Measurements from ENCODE around the gene RETREG1.

Gene RETREG1

GRCh38 chr5:16592255-16592654 is 24.5 kb downstream of the RETREG1 start:
- TF ChIP-seq CTCF (IDR thresholded peaks at IDR 0.05; ENCODE audit: extremely low read depth, missing control alignments): no peak
- DNase-seq (ENCODE audit: low spot score): no peak

- TF ChIP-seq CTCF (IDR thresholded peaks at IDR 0.05; ENCODE audit: extremely low read depth, missing control alignments): no peak
- DNase-seq (ENCODE audit: low spot score): no peak
Observed at GRCh38 chr5:16590685-16591084, 26.1 kb downstream of the RETREG1 start.

- no peak for TF ChIP-seq CTCF (IDR thresholded peaks at IDR 0.05; ENCODE audit: extremely low read depth, missing control alignments)
Observed at GRCh38 chr5:16589658-16590057, 27.1 kb downstream of the RETREG1 start.

GRCh38 chr5:16588434-16589214 is 28.2 kb downstream of the RETREG1 start:
- no peak for DNase-seq (ENCODE audit: low spot score)
- TF ChIP-seq CTCF (IDR thresholded peaks at IDR 0.05; ENCODE audit: extremely low read depth, missing control alignments): no peak

More at GRCh38 chr5:16589658-16590057, 27.1 kb downstream of the RETREG1 start:
- no peak for DNase-seq (ENCODE audit: low spot score)

GRCh38 chr5:16586556-16586955 is 30.2 kb downstream of the RETREG1 start:
- TF ChIP-seq CTCF (IDR thresholded peaks at IDR 0.05; ENCODE audit: extremely low read depth, missing control alignments): no peak
- DNase-seq (ENCODE audit: low spot score): no peak

GRCh38 chr5:16585041-16585667 is 31.6 kb downstream of the RETREG1 start:
- peak; percentile 29 for DNase-seq (ENCODE audit: low spot score)
- TF ChIP-seq CTCF (IDR thresholded peaks at IDR 0.05; ENCODE audit: extremely low read depth, missing control alignments): peak; percentile 46

- TF ChIP-seq CTCF (IDR thresholded peaks at IDR 0.05; ENCODE audit: extremely low read depth, missing control alignments): no peak
- no peak for DNase-seq (ENCODE audit: low spot score)
Observed at GRCh38 chr5:16582081-16582480, 34.7 kb downstream of the RETREG1 start.
